HG03520 (cell line): ENCODE data around the gene TSPEAR.

ENCODE experiments used
- ATAC-seq: cut with Tn5 transposase; IDR thresholded peaks from one replicate; pipeline ENCODE4 v1.9.1; 2021; ENCODE audit warnings: mild to moderate bottlenecking, moderate library complexity; ENCODE audit not compliant: unreplicated experiment

Gene TSPEAR

GRCh38 chr21:44522753-44523204, 188.6 kb downstream of the TSPEAR start:
- no peak for ATAC-seq

GRCh38 chr21:44521928-44522752, 189.2 kb downstream of the TSPEAR start:
- ATAC-seq, result no peak

GRCh38 chr21:44521301-44521927, 190.0 kb downstream of the TSPEAR start:
- ATAC-seq, result no peak

GRCh38 chr21:44520326-44521300, 190.8 kb downstream of the TSPEAR start:
- no peak for ATAC-seq

GRCh38 chr21:44519346-44520325, 191.7 kb downstream of the TSPEAR start:
- ATAC-seq, result no peak

GRCh38 chr21:44518686-44519085, 192.7 kb downstream of the TSPEAR start:
- no peak for ATAC-seq

GRCh38 chr21:44517175-44517899, 194.0 kb downstream of the TSPEAR start:
- ATAC-seq, result no peak

- ATAC-seq, result no peak
These were observed 194.6 kb downstream of the TSPEAR start for GRCh38 chr21:44516828-44517174.

- no peak for ATAC-seq
These were observed 195.0 kb downstream of the TSPEAR start for GRCh38 chr21:44516342-44516741.

GRCh38 chr21:44515359-44516165, 195.8 kb downstream of the TSPEAR start:
- no peak for ATAC-seq

- no peak for ATAC-seq
These were observed 196.5 kb downstream of the TSPEAR start for GRCh38 chr21:44514746-44515358.

GRCh38 chr21:44514218-44514520, 197.2 kb downstream of the TSPEAR start:
- ATAC-seq, result no peak

- ATAC-seq, result no peak
These were observed 197.8 kb downstream of the TSPEAR start for GRCh38 chr21:44513389-44514217.

- ATAC-seq, result no peak
These were observed 198.6 kb downstream of the TSPEAR start for GRCh38 chr21:44512496-44513388.

GRCh38 chr21:44511938-44512275, 199.5 kb downstream of the TSPEAR start:
- no peak for ATAC-seq

GRCh38 chr21:44511219-44511937, 200.0 kb downstream of the TSPEAR start:
- ATAC-seq, result no peak
